ENCODE measurements around the gene GOLGA6A. TPM values are rescaled to one million over a fixed set of nuclear protein-coding genes. Genes with fewer than 3 reads are reported as not detected.
"Not testable (repeated sequence)": the region's sequence is repeated elsewhere in the genome, so short reads cannot be mapped to it uniquely, and the experiment has no call there.

The GOLGA6A gene
- total and polyA plus RNA-seq, 4 donors = 0.03 to 0.14 TPM; not detected in 2

DNA sequence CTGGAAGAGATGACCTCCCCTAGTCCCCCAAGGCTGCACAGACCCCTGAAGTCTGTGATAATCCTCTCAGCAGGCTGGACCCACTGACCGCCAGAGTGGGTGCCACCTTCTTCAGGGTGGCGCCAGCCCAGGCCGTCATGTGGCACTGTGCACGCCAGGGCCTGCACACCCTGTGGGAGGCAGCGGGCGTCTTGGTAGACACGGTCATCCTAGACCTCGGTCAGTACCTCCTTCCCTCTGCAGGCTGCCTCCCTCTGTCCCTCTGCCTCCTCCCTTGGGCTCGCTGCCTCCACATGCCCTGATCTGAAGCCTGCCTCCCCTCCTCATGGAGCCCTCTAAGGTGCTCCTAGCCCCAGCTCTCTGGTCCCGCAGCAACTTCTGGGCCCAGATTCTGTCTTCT lies 13.3 kb upstream of the GOLGA6A start:
- WGBS, 2 donors = 87 to 92% methylated on average over 6 to 8 of the region's 10 CpGs
- not testable (repeated sequence) for H3K4me1 ChIP-seq (ENCODE audit: control insufficient read depth in 5 of 5, insufficient read depth in 5 of 5, low read length in 5 of 5); DNase-seq; H3K9me3 ChIP-seq (ENCODE audit: control insufficient read depth in 4 of 4, insufficient read depth in 3 of 4, low read length in 3 of 4); H3K27ac ChIP-seq (ENCODE audit: low read depth in 1 of 2, low read length in 1 of 2); ATAC-seq (ENCODE audit: insufficient read depth, low FRiP score); H3K36me3 ChIP-seq (ENCODE audit: control insufficient read depth in 4 of 4, insufficient read depth in 4 of 4, low read length in 4 of 4); H3K27me3 ChIP-seq (ENCODE audit: control insufficient read depth in 3 of 3, insufficient read depth in 3 of 3, low read length in 2 of 3); H3K9ac ChIP-seq (ENCODE audit: insufficient read depth in 1 of 2, low read length in 2 of 2); H3K4me3 ChIP-seq

DNA sequence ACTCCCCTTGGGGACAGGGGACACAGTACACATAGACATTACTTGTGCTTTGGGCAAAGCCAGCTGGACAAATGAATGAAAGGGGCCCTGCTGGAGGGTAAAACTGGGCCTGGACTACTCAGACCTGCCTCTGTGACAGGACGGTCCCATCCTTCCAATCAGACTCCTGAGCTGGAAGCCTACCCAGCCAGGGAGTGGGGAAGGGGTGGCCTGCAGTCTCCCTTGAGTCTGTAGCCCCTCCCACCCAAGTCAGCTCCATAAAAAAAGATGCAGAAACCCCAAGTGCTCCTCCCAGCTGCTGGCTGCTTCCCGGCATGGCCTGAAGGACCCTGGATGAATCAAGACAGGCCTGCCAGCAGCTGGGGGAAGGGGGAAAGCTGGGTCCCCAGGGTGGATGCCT lies 12.2 kb upstream of the GOLGA6A start:
- not testable (repeated sequence) for ATAC-seq (ENCODE audit: insufficient read depth, low FRiP score); H3K9me3 ChIP-seq (ENCODE audit: control insufficient read depth in 4 of 4, insufficient read depth in 3 of 4, low read length in 3 of 4); H3K4me3 ChIP-seq; H3K9ac ChIP-seq (ENCODE audit: insufficient read depth in 1 of 2, low read length in 2 of 2); H3K27me3 ChIP-seq (ENCODE audit: control insufficient read depth in 3 of 3, insufficient read depth in 3 of 3, low read length in 2 of 3); DNase-seq; H3K36me3 ChIP-seq (ENCODE audit: control insufficient read depth in 4 of 4, insufficient read depth in 4 of 4, low read length in 4 of 4); H3K4me1 ChIP-seq (ENCODE audit: control insufficient read depth in 5 of 5, insufficient read depth in 5 of 5, low read length in 5 of 5); H3K27ac ChIP-seq (ENCODE audit: low read depth in 1 of 2, low read length in 1 of 2)
- no CpG with 5 or more reads among the region's 2 CpGs for WGBS, 2 donors

DNA sequence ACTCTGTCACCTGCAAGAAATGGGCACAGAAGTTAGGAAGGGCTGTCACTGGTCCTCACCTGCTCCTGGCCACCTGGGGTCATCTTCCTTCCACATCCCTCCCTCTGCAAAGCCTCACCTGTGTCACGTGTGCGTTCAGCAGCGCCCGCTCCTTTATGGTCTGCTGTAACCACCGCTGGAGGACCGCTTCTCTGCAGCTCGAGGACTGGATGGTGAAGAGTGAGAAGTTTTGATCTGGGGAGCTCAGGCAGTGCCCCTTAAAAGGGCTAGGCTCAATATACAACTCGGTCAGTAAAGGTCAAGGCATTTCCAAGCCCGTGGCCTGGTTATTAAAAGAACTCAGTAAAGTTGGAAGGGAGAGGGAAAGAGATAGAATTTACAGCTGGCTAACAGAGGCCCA lies 6.6 kb downstream of the GOLGA6A start:
- not testable (repeated sequence) for H3K4me1 ChIP-seq (ENCODE audit: control insufficient read depth in 5 of 5, insufficient read depth in 5 of 5, low read length in 5 of 5); H3K9me3 ChIP-seq (ENCODE audit: control insufficient read depth in 4 of 4, insufficient read depth in 3 of 4, low read length in 3 of 4); H3K27me3 ChIP-seq (ENCODE audit: control insufficient read depth in 3 of 3, insufficient read depth in 3 of 3, low read length in 2 of 3); H3K36me3 ChIP-seq (ENCODE audit: control insufficient read depth in 4 of 4, insufficient read depth in 4 of 4, low read length in 4 of 4); DNase-seq; ATAC-seq (ENCODE audit: insufficient read depth, low FRiP score); H3K4me3 ChIP-seq; H3K9ac ChIP-seq (ENCODE audit: insufficient read depth in 1 of 2, low read length in 2 of 2); H3K27ac ChIP-seq (ENCODE audit: low read depth in 1 of 2, low read length in 1 of 2)
- 76 to 88% methylated on average over 9 of the region's 9 CpGs for WGBS, 2 donors

DNA sequence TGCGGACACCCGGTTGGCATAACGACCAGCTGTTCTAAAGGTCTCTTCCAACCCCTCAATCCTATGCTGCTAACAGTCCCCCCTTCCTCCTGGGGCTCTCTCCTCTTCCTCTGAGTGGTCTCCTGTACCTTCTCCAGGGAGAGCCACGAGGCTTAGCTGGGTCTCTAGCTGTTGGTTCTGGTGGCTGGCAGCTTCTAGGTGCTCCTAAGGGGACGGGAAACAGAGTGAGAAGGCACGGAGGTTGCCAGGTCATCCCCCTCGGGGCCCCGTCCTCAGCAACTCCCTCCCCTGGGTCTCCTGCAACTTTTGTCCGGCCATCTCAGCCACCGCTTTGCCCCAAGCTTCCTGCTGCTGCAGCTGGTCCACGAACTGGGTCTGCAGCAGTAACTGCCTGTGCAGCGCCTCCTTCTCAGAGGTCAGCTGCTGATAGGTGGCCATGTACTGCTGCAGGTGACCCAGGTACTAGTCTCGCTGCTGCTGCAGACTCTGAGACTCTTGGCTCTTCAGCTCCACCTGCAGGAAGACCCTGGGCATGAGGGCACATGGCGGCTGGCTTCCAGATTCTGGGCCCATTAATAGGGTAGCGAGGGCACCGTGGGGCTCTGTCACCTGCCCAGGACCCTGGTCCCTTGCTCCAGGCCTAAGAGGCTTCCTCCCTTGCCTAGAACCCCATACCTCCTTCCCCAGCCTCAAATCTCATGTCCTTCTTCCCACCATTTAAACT lies 9.6 kb downstream of the GOLGA6A start:
- not testable (repeated sequence) for H3K9ac ChIP-seq (ENCODE audit: insufficient read depth in 1 of 2, low read length in 2 of 2); H3K9me3 ChIP-seq (ENCODE audit: control insufficient read depth in 4 of 4, insufficient read depth in 3 of 4, low read length in 3 of 4); ATAC-seq (ENCODE audit: insufficient read depth, low FRiP score); H3K27me3 ChIP-seq (ENCODE audit: control insufficient read depth in 3 of 3, insufficient read depth in 3 of 3, low read length in 2 of 3); H3K36me3 ChIP-seq (ENCODE audit: control insufficient read depth in 4 of 4, insufficient read depth in 4 of 4, low read length in 4 of 4); H3K27ac ChIP-seq (ENCODE audit: low read depth in 1 of 2, low read length in 1 of 2); H3K4me1 ChIP-seq (ENCODE audit: control insufficient read depth in 5 of 5, insufficient read depth in 5 of 5, low read length in 5 of 5); H3K4me3 ChIP-seq; DNase-seq
- WGBS, 2 donors = 44 to 50% methylated on average over 8 to 9 of the region's 16 CpGs

DNA sequence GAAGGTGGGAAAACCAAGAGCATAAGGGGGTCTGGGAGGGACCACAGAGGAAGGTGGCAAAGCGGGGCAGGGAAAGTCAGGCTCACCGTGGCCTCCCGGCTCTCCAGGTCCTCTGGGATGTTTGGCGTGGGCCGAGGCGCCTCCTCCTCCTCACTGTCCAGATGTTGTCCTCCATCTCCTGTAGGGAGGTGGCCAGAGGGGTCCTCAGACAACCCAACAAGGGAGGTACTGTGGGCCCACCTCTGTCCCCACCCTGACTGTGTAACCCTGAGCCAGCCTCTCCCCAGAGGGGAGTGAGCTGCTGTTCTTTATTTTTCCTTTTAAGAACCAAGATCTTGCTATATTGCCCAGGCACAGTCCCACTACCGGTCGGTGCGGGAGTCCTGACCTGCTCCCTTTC lies 10.2 kb downstream of the GOLGA6A start:
- H3K36me3 ChIP-seq (ENCODE audit: control insufficient read depth in 4 of 4, insufficient read depth in 4 of 4, low read length in 4 of 4); DNase-seq; H3K27ac ChIP-seq (ENCODE audit: low read depth in 1 of 2, low read length in 1 of 2); H3K9ac ChIP-seq (ENCODE audit: insufficient read depth in 1 of 2, low read length in 2 of 2); H3K4me1 ChIP-seq (ENCODE audit: control insufficient read depth in 5 of 5, insufficient read depth in 5 of 5, low read length in 5 of 5); H3K27me3 ChIP-seq (ENCODE audit: control insufficient read depth in 3 of 3, insufficient read depth in 3 of 3, low read length in 2 of 3); H3K4me3 ChIP-seq; H3K9me3 ChIP-seq (ENCODE audit: control insufficient read depth in 4 of 4, insufficient read depth in 3 of 4, low read length in 3 of 4); ATAC-seq (ENCODE audit: insufficient read depth, low FRiP score): not testable (repeated sequence)
- WGBS, 2 donors = 95% methylated on average over 2 of the region's 9 CpGs; no CpG with 5 or more reads in 1 of the 2 donors

DNA sequence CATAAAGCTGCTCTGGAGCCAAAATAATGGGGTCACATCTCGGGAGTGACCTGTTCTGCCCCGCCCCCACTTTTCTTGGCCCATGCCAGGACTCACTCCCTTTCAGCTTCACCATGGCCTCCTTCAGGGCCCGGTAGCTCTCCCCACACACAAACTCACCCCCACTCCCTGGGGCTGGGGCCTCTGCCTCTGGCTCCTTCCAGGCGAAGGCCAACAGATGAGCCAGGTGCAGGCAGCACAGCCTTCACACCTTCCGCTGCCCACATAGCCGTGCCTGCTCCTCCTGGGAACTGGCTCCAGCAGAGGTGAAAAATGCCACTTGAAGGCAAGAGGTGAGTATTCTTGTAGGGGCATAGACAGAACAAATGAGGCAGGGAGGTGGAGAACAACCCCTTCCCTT lies 10.7 kb downstream of the GOLGA6A start:
- not testable (repeated sequence) for DNase-seq; H3K4me3 ChIP-seq; H3K9me3 ChIP-seq (ENCODE audit: control insufficient read depth in 4 of 4, insufficient read depth in 3 of 4, low read length in 3 of 4); H3K36me3 ChIP-seq (ENCODE audit: control insufficient read depth in 4 of 4, insufficient read depth in 4 of 4, low read length in 4 of 4); H3K9ac ChIP-seq (ENCODE audit: insufficient read depth in 1 of 2, low read length in 2 of 2); ATAC-seq (ENCODE audit: insufficient read depth, low FRiP score); H3K27ac ChIP-seq (ENCODE audit: low read depth in 1 of 2, low read length in 1 of 2); H3K4me1 ChIP-seq (ENCODE audit: control insufficient read depth in 5 of 5, insufficient read depth in 5 of 5, low read length in 5 of 5); H3K27me3 ChIP-seq (ENCODE audit: control insufficient read depth in 3 of 3, insufficient read depth in 3 of 3, low read length in 2 of 3)
- WGBS, 2 donors = 85 to 91% methylated on average over 4 of the region's 6 CpGs

All from lung (tissue), 10 donors.